GM08714 (cell line): Measurements from ENCODE around the gene CAMSAP2.
"Not testable (repeated sequence)": the region's sequence is repeated elsewhere in the genome, so short reads cannot be mapped to it uniquely, and the experiment has no call there.

Experiments
- H3K4me3 ChIP-seq: fragments of 200-500 bp; sonication (Bioruptor generic); 2 replicates; pipeline ENCODE4 v1.5.1; 2014; ENCODE audit warnings: mild to moderate bottlenecking, low read length, inconsistent platforms
- ZNF274 ChIP-seq: IDR thresholded peaks from 2 replicates; pipeline ENCODE4 v1.6.1; 2012; ENCODE audit warnings: mild to moderate bottlenecking, low read depth, low read length

The CAMSAP2 gene

DNA sequence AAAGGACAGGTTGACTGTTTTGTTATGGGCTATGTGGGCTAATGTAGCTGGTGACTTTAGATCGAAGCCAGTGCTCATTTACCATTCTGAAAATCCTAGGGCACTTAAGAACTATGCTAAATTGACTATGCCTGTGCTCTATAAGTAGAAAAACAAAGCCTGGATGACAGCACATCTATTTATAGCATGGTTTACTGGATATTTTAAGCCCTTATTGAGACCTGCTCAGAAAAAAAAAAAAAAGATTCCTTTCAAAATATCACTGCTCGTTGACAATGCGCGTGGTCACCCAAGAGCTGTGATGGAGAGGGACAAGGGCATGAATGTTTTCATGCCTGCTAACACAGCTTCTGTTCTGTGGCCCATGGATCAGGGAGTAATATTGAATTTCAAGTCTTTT, 48.1 kb downstream of the CAMSAP2 start:
- H3K4me3 ChIP-seq: no peak overlapping the region
- no peak for TF ChIP-seq ZNF274

- H3K4me3 ChIP-seq: no peak overlapping the region
- TF ChIP-seq ZNF274: no peak
These were observed 49.2 kb downstream of the CAMSAP2 start for GRCh38 chr1:200787896-200788387.

DNA sequence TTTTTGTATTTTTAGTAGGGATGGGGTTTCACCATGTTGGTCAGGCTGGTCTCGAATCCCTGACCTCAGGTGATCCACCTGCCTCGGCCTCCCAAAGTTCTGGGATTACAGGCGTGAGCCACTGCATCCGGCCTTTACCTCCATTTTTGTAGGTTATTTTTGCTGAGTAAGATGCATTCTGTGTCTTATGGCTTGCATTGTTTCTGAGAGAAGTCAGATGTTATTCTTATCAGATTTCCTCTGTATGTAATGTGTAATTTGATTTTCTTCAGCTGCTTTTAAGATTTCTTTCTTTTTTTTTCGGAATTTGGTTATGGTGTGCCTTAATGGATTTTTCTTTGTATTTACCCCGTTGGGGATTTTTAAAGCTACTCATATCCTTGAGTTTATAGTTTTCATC, 52.3 kb downstream of the CAMSAP2 start:
- not testable (repeated sequence) for H3K4me3 ChIP-seq

DNA sequence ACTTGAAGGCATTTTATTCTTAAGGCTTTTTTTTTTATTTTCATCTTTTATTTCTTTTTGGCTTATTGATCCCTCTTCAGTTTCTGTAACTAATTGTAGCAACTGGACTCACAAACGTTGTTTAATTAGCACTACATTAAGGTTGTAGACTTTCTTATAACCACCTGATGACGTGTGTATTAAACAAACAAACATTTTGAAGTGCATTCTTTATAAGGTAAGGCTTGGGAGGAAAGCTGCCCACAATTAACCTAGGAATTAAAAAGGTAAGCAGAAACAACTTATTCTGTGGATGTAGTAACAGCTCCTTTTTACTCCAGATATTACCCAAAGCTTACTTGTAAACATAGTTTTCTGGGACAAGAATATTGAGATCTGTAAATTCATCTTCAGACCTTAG, 55.0 kb downstream of the CAMSAP2 start:
- H3K4me3 ChIP-seq: no peak overlapping the region
- no peak for TF ChIP-seq ZNF274

DNA sequence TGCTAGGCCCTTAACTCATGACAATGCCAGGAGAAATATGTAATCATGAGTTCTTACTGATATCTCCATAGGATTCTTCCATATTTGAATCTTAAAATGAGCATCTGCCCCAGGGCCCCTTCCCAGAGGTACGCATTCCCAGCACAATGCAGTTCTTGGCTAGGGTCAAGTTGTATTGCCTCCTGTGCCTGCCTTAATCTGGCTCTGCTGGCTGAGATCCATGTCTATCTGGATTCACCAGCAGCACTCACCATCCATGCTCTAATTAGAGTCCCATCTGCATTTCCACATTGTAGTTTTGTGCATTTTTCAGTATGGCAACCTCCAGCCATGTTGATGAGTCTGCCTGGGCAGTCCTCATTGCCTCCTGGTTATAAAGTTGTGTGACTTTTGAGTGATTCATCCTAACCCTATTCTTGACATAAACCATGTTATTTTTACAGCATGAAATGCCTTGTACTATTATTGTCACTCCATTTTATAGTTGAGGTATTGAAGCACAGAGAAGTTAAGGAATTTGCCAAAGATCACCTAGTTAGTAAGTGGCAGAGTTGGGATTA, 55.9 kb downstream of the CAMSAP2 start:
- no peak overlapping the region for H3K4me3 ChIP-seq
- TF ChIP-seq ZNF274: no peak

GRCh38 chr1:200795156-200795555, 56.5 kb downstream of the CAMSAP2 start:
- no peak for TF ChIP-seq ZNF274
- H3K4me3 ChIP-seq: no peak overlapping the region

GRCh38 chr1:200802042-200802441, 63.3 kb downstream of the CAMSAP2 start:
- no peak overlapping the region for H3K4me3 ChIP-seq
- TF ChIP-seq ZNF274: no peak

DNA sequence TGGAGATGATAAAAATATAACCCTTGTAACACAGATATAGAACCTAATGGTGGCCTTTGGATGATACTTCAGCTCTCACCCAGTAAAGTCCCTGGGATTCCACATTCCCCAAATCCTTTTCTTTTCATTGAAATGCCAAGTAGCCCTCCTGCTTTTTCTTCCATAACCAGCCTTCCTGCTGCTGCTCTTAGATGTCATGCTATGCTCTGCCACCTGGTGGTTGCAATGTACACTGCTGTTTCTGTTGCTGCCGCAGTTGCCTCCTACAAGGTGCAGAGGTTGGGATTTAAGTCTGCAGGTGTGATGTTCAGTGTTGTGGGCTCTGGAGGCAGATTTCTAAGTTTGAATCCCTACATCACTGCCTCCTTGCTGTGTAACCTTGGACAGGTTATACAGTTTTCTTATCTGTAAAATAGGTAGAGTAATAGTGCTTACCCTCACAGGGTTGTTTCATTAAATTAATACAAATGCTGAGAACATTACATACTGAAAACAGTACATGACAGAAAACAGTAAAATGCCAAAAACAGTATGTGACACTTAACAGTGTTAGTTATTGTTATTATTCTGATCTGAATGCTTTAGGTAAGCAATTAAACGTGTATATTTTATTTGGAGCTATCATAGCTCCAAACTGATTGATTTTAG, 64.3 kb downstream of the CAMSAP2 start:
- TF ChIP-seq ZNF274: no peak
- H3K4me3 ChIP-seq: no peak overlapping the region

DNA sequence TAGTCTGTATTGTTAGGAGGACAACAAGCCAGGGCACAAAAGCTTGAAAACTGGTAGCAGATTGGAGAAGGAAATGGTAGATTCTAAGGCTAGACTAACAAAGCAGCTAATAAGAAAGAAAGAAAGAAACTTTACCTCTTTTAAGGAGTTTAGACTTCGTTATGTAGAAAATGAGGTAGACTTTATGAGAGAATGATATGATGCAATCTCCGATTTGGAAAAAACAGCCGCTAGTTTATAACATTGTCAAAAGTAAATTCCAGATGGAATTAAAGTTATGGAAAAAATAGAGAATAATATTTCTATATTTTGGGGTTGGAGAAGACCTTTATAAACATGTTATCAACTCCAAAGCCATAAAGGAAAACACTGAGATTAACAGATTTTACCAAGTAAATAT, 67.0 kb downstream of the CAMSAP2 start:
- TF ChIP-seq ZNF274: no peak
- no peak overlapping the region for H3K4me3 ChIP-seq

DNA sequence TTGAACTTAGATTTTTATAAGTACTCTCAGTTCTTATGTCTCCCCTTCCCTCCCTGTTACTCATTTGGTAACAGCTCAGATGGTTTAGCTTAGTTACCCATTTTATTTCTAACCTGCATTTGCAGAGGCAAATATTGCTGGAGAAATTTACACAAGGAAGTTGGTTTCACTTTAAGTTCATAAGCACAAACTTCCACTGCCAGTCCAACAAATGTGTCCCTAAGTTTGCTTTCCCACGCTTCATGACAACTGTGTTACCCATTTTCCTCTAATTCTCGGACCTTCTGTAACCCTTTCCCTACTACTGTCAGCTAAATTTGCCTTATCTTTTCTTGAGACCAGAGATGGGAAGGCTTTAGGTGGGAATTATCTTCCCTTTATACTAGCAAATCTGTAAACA, 70.2 kb downstream of the CAMSAP2 start:
- H3K4me3 ChIP-seq: no peak overlapping the region
- TF ChIP-seq ZNF274: no peak

GRCh38 chr1:200811704-200812103, 73.0 kb downstream of the CAMSAP2 start:
- no peak for TF ChIP-seq ZNF274
- H3K4me3 ChIP-seq: no peak overlapping the region

DNA sequence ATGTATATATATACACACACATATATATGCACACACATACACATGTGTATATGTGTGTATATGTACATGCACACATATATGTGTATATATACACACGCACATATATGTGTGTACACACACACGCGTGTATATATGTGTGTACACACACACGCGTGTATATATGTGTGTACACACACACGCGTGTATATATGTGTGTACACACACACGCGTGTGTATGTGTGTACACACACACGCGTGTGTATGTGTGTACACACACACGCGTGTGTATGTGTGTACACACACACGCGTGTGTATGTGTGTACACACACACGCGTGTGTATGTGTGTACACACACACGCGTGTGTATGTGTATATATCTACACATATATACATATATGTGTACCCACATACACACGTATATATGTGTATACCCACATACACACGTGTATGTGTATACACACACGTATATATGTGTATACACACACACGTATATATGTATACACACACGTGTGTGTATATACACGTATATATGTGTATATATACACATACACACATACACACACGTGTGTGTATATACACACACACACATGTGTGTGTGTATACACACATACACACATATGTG, 78.0 kb downstream of the CAMSAP2 start:
- not testable (repeated sequence) for H3K4me3 ChIP-seq

DNA sequence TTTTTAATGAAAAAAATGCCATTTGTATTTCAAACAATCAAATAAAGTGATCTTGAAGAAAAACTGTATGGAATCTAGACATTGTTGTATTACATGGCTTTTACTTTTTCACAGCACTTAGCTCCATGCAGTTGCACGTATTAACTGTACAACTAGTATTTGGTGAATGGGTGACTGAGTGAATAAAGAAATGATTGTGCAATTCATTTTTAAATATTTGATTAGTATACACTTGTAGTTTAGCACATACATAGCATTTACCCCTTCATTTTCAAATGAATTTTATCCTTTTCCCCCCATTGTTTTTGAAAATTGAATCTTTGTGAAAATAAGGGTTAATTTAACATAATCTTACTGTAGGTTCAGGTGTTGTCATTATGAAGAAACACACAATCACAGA, 79.6 kb downstream of the CAMSAP2 start:
- TF ChIP-seq ZNF274: no peak
- H3K4me3 ChIP-seq: no peak overlapping the region

DNA sequence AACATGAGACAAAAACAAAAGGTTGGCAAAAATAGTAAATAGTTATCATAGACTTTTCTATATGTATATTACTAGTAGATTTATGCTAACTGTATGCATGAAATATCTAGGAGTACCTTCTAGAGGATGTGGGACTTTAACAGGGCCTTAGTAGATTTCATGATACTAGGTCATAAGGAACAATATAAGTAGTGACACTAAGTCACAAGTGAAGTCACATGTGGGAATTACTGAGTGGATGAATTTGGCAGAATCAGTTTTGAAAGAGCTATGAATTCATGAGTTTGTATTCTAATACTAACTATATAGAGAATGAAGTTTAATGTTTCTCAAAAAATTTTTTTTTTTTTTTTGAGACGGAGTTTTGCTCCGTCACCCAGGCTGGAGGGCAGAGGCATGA, 81.0 kb downstream of the CAMSAP2 start:
- H3K4me3 ChIP-seq: no peak overlapping the region
- no peak for TF ChIP-seq ZNF274

GRCh38 chr1:200831091-200831490, 92.4 kb downstream of the CAMSAP2 start:
- no peak overlapping the region for H3K4me3 ChIP-seq
- TF ChIP-seq ZNF274: no peak

DNA sequence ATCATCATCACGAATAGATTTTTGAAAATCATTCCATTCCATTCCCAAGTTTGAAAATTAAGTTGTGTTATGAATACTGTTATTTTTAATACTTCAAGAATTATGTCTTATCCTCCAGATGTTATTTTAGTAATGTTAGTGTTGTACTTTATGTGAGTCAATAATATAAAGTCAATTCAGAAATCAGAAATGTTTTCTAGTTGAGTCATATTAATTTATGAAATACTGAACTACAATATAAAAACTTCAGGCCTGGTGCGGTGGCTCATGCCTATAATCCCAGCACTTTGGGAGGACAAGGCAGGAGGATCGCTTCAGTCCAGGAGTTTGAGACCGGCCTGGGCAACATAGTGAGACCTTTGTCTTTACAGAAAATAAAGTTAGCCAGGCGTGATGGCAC, 95.7 kb downstream of the CAMSAP2 start:
- no peak overlapping the region for H3K4me3 ChIP-seq
- TF ChIP-seq ZNF274: no peak
